NCI-H526 (cell line): Measurements from ENCODE around the gene CDKL5.
A peak's percentile ranks its signal among the peaks of the same experiment; 100 is the strongest.

Experiments
- DNase-seq, 2 experiments: peaks; one replicate each; lab custom pipeline; 2025; lab: John Stamatoyannopoulos, UW

The CDKL5 gene

GRCh38 chrX:18647621-18648020 is 222.2 kb downstream of the CDKL5 start:
- DNase-seq = no peak

GRCh38 chrX:18649498-18649951 is 224.1 kb downstream of the CDKL5 start:
- peak in 1 of 2 experiments; percentile 21 for DNase-seq

GRCh38 chrX:18650662-18651061 is 225.3 kb downstream of the CDKL5 start:
- no peak for DNase-seq

GRCh38 chrX:18652636-18653035 is 227.2 kb downstream of the CDKL5 start:
- no peak for DNase-seq

GRCh38 chrX:18654875-18655836 is 229.7 kb downstream of the CDKL5 start:
- DNase-seq = peak; percentile 59 to 76

- DNase-seq = no peak
These were observed 235.9 kb downstream of the CDKL5 start for GRCh38 chrX:18661273-18661672.

GRCh38 chrX:18664947-18665346 is 239.5 kb downstream of the CDKL5 start:
- DNase-seq = peak in 1 of 2 experiments; percentile 19

GRCh38 chrX:18666614-18667013 is 241.2 kb downstream of the CDKL5 start:
- DNase-seq = no peak

- DNase-seq = no peak
These were observed 242.8 kb downstream of the CDKL5 start for GRCh38 chrX:18668071-18668835.

- no peak for DNase-seq
These were observed 246.6 kb downstream of the CDKL5 start, which contains the start of gene RS1 for GRCh38 chrX:18672008-18672407. RS1 (minus strand) TSS chrX:18672108; CDS start chrX:18672068, 40 bp downstream.

GRCh38 chrX:18674417-18674787 is 249.0 kb downstream of the CDKL5 start:
- DNase-seq = peak; percentile 65 to 77

GRCh38 chrX:18674788-18675735 is 249.7 kb downstream of the CDKL5 start:
- peak; percentile 65 to 87 for DNase-seq

GRCh38 chrX:18676050-18676449 is 250.6 kb downstream of the CDKL5 start:
- DNase-seq = peak in 1 of 2 experiments; percentile 41

- peak; percentile 57 to 83 for DNase-seq
These were observed 251.1 kb downstream of the CDKL5 start for GRCh38 chrX:18676470-18676869.

- no peak for DNase-seq
These were observed 251.9 kb downstream of the CDKL5 start for GRCh38 chrX:18677161-18677869.

- DNase-seq = no peak
These were observed 256.6 kb downstream of the CDKL5 start for GRCh38 chrX:18681996-18682395.

- no peak for DNase-seq
These were observed 257.6 kb downstream of the CDKL5 start for GRCh38 chrX:18682979-18683387.

GRCh38 chrX:18687856-18688495 is 262.6 kb downstream of the CDKL5 start:
- no peak for DNase-seq

- DNase-seq = no peak
These were observed 266.0 kb downstream of the CDKL5 start for GRCh38 chrX:18691431-18691830.

GRCh38 chrX:18692541-18692940 is 267.1 kb downstream of the CDKL5 start:
- DNase-seq = no peak
